Endodermal cell (in vitro differentiated cells): ENCODE results near the gene PLEKHA1. TPM values are rescaled to one million over a fixed set of nuclear protein-coding genes. Genes with fewer than 3 reads are reported as not detected.

Experiments used
- DNase-seq: peaks from one replicate; pipeline ENCODE4 v3.0.0-alpha.2; 2017
- H3K27ac ChIP-seq: 2 replicates; pipeline ENCODE4 v1.5.1; 2013; ENCODE audit warnings: mild to moderate bottlenecking, low read depth, low read length, moderate library complexity
- H3K27me3 ChIP-seq: 2 replicates; pipeline ENCODE4 v1.6.1; 2013; ENCODE audit warnings: mild to moderate bottlenecking, low read length, moderate library complexity; ENCODE audit not compliant: insufficient read depth, control insufficient read depth, poor library complexity, severe bottlenecking
- H3K36me3 ChIP-seq: 2 replicates; pipeline ENCODE4 v1.7.0; 2013; ENCODE audit warnings: mild to moderate bottlenecking, low read length, moderate library complexity; ENCODE audit not compliant: control insufficient read depth, insufficient read depth
- H3K4me1 ChIP-seq: one replicate; pipeline ENCODE4 v1.7.0; 2013; ENCODE audit warnings: low read length; ENCODE audit not compliant: control insufficient read depth, insufficient read depth
- H3K4me3 ChIP-seq: 2 replicates; pipeline ENCODE4 v1.5.1; 2013; ENCODE audit warnings: mild to moderate bottlenecking, low read length, moderate library complexity
- H3K9ac ChIP-seq: 2 replicates; pipeline ENCODE4 v1.6.1; 2013; ENCODE audit warnings: mild to moderate bottlenecking, low read length, moderate library complexity; ENCODE audit not compliant: poor library complexity, severe bottlenecking; ENCODE audit errors: extremely low read depth
- H3K9me3 ChIP-seq: 2 replicates; pipeline ENCODE4 v1.6.1; 2013; ENCODE audit warnings: mild to moderate bottlenecking, low read length, moderate library complexity; ENCODE audit not compliant: control insufficient read depth
- H3K27ac Mint-ChIP-seq: 2 replicates; pipeline ENCODE4 v1.8.0; 2020; ENCODE audit warnings: mixed read lengths
- H3K27me3 Mint-ChIP-seq: 2 replicates; pipeline ENCODE4 v1.8.0; 2021; ENCODE audit warnings: mild to moderate bottlenecking, mixed read lengths; ENCODE audit not compliant: insufficient read depth
- H3K36me3 Mint-ChIP-seq: 2 replicates; pipeline ENCODE4 v1.8.0; 2020; ENCODE audit warnings: low read depth, mixed read lengths
- H3K4me1 Mint-ChIP-seq: 2 replicates; pipeline ENCODE4 v1.8.0; 2020; ENCODE audit warnings: mixed read lengths
- H3K4me3 Mint-ChIP-seq: 2 replicates; pipeline ENCODE4 v1.8.0; 2020; ENCODE audit warnings: mild to moderate bottlenecking, moderate library complexity, mixed read lengths
- H3K9me3 Mint-ChIP-seq: 2 replicates; pipeline ENCODE4 v1.8.0; 2020; ENCODE audit warnings: mild to moderate bottlenecking, mixed read lengths
- WGBS, 2 experiments: methylation state at CpG; one replicate each; pipeline versions ENCODE4 v1.1.5 to v1.1.7; 2013; ENCODE audit warnings: missing lambda C conversion rate in 2 of 2, mixed read lengths in 1 of 2; ENCODE audit not compliant: insufficient coverage in 1 of 2, insufficient read length in 1 of 2; 5-methylcytosine and 5-hydroxymethylcytosine counted together
- total RNA-seq, 2 donors: library from RNA; stranded (reverse); fragmentation: NEBNext Ultra II Directional in 1 of 2; extraction: Animal tissue kit (Norgen Biotek cat#: 25700) in 1 of 2; gene quantifications; 2 replicates in 1 of 2; 3 replicates in 1 of 2; pipeline ENCODE4 v1.2.1, GENCODE V29; 2021
- TF ChIP-seq, protein P1 (sequence below): fragments of 200-600 bp; sonication (generic); conservative IDR thresholded peaks from 2 replicates; pipeline ENCODE4 v1.5.0; 2021; ENCODE audit warnings: antibody characterized with exemption, mild to moderate bottlenecking

PLEKHA1 gene
- total RNA-seq, 2 donors from 2014 or later = 29.6 to 49.0 TPM

DNA sequence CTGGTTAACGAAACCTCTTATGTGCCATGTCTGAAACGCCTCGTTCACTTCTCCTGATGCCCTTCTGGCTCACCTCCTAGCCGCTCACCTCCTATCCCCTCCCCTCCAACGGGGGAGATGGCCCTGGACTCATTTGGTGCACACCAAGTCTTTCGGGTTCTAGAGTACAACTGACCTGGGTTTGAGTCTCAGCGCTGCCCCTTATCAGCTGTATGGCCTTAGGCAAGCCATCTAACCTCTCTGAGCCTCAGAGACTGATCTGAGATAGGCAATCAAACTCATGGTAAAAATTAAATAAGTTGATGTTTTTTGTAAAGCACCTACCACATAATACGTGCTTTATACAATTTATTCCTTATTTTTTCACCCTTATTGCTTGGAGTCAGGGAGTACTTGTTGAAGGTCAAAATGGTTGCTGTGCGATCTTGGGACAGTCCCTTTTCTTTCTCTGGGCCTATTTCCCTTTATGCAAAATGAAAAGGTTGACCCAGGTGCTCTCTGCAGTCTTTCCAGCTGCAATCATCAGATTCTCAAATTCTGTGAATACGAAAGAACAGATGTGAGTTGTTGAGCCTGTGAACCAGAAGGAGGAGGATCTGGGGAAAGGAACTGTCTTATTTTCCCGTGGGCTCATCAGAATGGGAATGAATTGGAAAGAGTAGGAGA, 31.2 kb upstream of the PLEKHA1 start:
- peak overlapping the region; percentile 68 for H3K27ac Mint-ChIP-seq
- H3K27me3 Mint-ChIP-seq = no peaks in the 10 kb centered on the region
- H3K27ac ChIP-seq = no peak overlapping the region
- WGBS, 2 experiments = 86 to 96% methylated on average over 5 to 11 of the region's 11 CpGs
- H3K4me1 ChIP-seq = no peaks in the 10 kb centered on the region
- DNase-seq = peak; percentile 42
- H3K36me3 Mint-ChIP-seq = peaks cover 3% of the 10 kb centered on the region
- H3K4me1 Mint-ChIP-seq = no peaks in the 10 kb centered on the region
- peaks cover 29% of the 10 kb centered on the region for H3K9me3 Mint-ChIP-seq
- TF ChIP-seq, protein P1, sequence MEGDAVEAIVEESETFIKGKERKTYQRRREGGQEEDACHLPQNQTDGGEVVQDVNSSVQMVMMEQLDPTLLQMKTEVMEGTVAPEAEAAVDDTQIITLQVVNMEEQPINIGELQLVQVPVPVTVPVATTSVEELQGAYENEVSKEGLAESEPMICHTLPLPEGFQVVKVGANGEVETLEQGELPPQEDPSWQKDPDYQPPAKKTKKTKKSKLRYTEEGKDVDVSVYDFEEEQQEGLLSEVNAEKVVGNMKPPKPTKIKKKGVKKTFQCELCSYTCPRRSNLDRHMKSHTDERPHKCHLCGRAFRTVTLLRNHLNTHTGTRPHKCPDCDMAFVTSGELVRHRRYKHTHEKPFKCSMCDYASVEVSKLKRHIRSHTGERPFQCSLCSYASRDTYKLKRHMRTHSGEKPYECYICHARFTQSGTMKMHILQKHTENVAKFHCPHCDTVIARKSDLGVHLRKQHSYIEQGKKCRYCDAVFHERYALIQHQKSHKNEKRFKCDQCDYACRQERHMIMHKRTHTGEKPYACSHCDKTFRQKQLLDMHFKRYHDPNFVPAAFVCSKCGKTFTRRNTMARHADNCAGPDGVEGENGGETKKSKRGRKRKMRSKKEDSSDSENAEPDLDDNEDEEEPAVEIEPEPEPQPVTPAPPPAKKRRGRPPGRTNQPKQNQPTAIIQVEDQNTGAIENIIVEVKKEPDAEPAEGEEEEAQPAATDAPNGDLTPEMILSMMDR = no peak
- H3K4me3 ChIP-seq = no peak overlapping the region
- H3K27me3 ChIP-seq = no peaks in the 10 kb centered on the region
- no peak overlapping the region for H3K9ac ChIP-seq
- no peak overlapping the region for H3K4me3 Mint-ChIP-seq
- H3K36me3 ChIP-seq = no peaks in the 10 kb centered on the region
- H3K9me3 ChIP-seq = peaks cover 20% of the 10 kb centered on the region

DNA sequence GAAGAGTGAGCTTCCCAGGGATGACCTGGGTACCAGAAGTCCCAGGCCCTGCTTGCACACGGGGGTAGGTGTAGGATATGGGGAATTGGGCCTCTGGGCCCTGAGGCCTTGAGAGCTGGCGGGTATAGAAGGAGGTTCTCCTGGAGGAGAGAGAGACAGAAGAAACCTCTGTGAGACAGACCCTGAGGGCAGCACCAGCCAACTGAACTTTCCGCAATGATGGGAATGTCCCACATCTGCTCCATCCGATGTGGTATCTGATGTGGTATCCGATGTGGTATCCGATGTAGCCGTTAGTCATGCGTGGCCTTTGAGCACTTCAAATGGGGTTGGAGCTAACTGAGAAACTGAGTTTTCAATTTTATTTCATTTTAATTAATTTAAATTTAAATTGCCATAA, 30.6 kb upstream of the PLEKHA1 start:
- WGBS, 2 experiments = 87 to 100% methylated on average over 1 to 8 of the region's 8 CpGs
- Histone ChIP-seq H3K4me1 (no peaks in the 10 kb centered on the region), H3K9me3 (peaks cover 20% of the 10 kb centered on the region), H3K36me3 (no peaks in the 10 kb centered on the region), H3K9ac (no peak overlapping the region), H3K27ac (no peak overlapping the region), H3K4me3 (no peak overlapping the region), H3K27me3 (no peaks in the 10 kb centered on the region)
- Mint-ChIP-seq H3K4me3 (no peak overlapping the region), H3K27me3 (no peaks in the 10 kb centered on the region), H3K36me3 (peaks cover 3% of the 10 kb centered on the region), H3K9me3 (peaks cover 29% of the 10 kb centered on the region), H3K27ac (no peak overlapping the region), H3K4me1 (no peaks in the 10 kb centered on the region)
- peak; percentile 37 for DNase-seq
- TF ChIP-seq, protein P1 = no peak

DNA sequence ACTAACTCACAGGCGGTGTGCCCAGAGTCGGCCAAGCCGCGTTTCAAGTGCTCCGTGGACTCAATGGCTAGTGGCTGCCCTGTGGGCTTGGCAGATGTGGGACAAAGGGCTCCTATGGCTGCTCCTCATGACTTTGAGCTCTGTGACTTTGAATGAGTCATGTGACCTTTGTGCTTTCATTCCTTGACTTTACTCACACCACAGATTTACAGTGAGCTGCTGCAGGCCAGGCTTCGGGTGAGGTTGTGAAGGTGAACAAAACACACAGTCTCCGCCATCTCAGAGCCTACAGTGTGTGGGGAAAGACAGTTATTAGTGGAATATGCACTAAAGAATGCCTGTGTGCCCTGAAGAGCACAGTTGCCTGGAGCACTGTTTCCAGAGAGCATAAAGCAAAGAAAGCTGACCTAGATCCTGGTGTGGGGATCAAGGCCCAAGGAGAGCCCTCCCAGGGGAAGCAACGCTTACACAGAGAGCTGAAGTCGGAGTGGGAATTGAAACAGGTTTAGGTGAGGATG, 29.7 kb upstream of the PLEKHA1 start:
- no peaks in the 10 kb centered on the region for H3K36me3 ChIP-seq
- WGBS, 2 experiments = 90 to 92% methylated on average over 2 to 9 of the region's 9 CpGs
- H3K4me3 ChIP-seq = no peak overlapping the region
- H3K9me3 ChIP-seq = peaks cover 20% of the 10 kb centered on the region
- DNase-seq = peak; percentile 13
- Mint-ChIP-seq H3K27me3 (no peaks in the 10 kb centered on the region), H3K4me3 (no peak overlapping the region), H3K9me3 (peaks cover 35% of the 10 kb centered on the region), H3K27ac (no peak overlapping the region), H3K36me3 (peaks cover 3% of the 10 kb centered on the region), H3K4me1 (no peaks in the 10 kb centered on the region)
- no peak overlapping the region for H3K27ac ChIP-seq
- no peaks in the 10 kb centered on the region for H3K27me3 ChIP-seq
- TF ChIP-seq, protein P1 = no peak
- H3K9ac ChIP-seq = no peak overlapping the region
- H3K4me1 ChIP-seq = no peaks in the 10 kb centered on the region
